Measurements from ENCODE around the gene PCSK6. TPM values are rescaled to one million over a fixed set of nuclear protein-coding genes. Genes with fewer than 3 reads are reported as not detected.

The PCSK6 gene
- polyA plus RNA-seq, 3 donors: 0.05 to 0.10 TPM; not detected in 1

DNA sequence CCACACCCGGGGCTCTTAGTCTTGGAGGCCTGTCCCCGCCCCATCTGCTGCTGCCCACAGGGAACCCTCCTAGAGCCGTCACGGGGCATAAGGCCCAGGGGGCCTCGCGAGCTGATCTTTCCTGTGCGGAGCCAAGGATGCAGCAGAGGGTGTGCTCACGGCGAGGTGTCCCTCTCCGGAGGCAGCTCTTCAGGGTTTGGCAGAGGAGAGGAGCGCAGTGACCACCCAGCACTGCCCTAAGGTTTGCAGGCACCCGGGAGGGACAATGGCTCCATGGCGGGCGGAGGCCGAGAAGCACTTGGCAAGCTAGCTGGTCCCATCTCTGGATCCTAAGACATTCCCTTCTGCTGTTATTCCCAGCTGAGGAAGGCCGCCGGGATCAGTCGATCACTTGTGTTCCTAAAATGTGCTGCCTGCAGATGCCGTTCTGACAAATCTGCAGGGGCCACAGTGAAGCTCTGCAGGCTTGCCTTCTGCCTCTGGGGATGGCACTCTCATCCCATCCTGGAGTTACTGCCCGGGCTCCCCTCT lies 47.4 kb upstream of the PCSK6 start:
- Mint-ChIP-seq H3K36me3 (no peaks in the 10 kb centered on the region), H3K27ac (no peak overlapping the region), H3K4me3 (no peak overlapping the region), H3K27me3 (ENCODE audit: low read depth in 3 of 3) (peaks cover 2 to 9% (median 4%) of the 10 kb centered on the region in 3 donors), H3K4me1 (peaks cover 3% of the 10 kb centered on the region), H3K9me3 (peaks cover 0 to 4% (median 2%) of the 10 kb centered on the region in 7 donors)
- no peak overlapping the region for H3K27ac ChIP-seq (ENCODE audit: low read depth in 1 of 2, low read length in 2 of 2)
- H3K4me1 ChIP-seq (ENCODE audit: control insufficient read depth in 1 of 2, insufficient read depth in 2 of 2, low read length in 2 of 2): no peaks in the 10 kb centered on the region
- H3K4me2 ChIP-seq (replicated peaks; ENCODE audit: extremely low read depth, low read length, poor library complexity, severe bottlenecking): no peak overlapping the region
- H3K9ac ChIP-seq (ENCODE audit: insufficient read depth, low read length, poor library complexity, severe bottlenecking): no peak overlapping the region
- no peaks in the 10 kb centered on the region for H4K20me1 ChIP-seq (ENCODE audit: insufficient read depth, low read length)
- no peak overlapping the region for H3K4me3 ChIP-seq (replicated peaks in 1 of 3; ENCODE audit: low read depth in 2 of 3, low read length in 3 of 3)
- intact Hi-C loops (cut with micrococcal nuclease): no loop called here
- H3K79me2 ChIP-seq (ENCODE audit: insufficient read depth, low read length): no peaks in the 10 kb centered on the region
- DNase-seq: no peak
- H3K36me3 ChIP-seq (replicated peaks in 1 of 2; ENCODE audit: control insufficient read depth in 1 of 2, insufficient read depth in 2 of 2, low read length in 2 of 2): no peaks in the 10 kb centered on the region
- no peak overlapping the region for H2AFZ ChIP-seq (ENCODE audit: insufficient read depth, low read depth, low read length, poor library complexity, severe bottlenecking)
- no peaks in the 10 kb centered on the region for H3K9me3 ChIP-seq (replicated peaks in 1 of 2; ENCODE audit: control insufficient read depth in 1 of 2, insufficient read depth in 1 of 2, low read length in 2 of 2)
- TF ChIP-seq, protein P1, sequence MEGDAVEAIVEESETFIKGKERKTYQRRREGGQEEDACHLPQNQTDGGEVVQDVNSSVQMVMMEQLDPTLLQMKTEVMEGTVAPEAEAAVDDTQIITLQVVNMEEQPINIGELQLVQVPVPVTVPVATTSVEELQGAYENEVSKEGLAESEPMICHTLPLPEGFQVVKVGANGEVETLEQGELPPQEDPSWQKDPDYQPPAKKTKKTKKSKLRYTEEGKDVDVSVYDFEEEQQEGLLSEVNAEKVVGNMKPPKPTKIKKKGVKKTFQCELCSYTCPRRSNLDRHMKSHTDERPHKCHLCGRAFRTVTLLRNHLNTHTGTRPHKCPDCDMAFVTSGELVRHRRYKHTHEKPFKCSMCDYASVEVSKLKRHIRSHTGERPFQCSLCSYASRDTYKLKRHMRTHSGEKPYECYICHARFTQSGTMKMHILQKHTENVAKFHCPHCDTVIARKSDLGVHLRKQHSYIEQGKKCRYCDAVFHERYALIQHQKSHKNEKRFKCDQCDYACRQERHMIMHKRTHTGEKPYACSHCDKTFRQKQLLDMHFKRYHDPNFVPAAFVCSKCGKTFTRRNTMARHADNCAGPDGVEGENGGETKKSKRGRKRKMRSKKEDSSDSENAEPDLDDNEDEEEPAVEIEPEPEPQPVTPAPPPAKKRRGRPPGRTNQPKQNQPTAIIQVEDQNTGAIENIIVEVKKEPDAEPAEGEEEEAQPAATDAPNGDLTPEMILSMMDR (IDR thresholded peaks at IDR 0.05): no peak
- H3K27me3 ChIP-seq (ENCODE audit: control insufficient read depth in 2 of 2, insufficient read depth in 2 of 2, low read length in 2 of 2): no peaks in the 10 kb centered on the region
- 96% methylated on average over 16 of the region's 20 CpGs for WGBS (ENCODE audit: insufficient coverage)

DNA sequence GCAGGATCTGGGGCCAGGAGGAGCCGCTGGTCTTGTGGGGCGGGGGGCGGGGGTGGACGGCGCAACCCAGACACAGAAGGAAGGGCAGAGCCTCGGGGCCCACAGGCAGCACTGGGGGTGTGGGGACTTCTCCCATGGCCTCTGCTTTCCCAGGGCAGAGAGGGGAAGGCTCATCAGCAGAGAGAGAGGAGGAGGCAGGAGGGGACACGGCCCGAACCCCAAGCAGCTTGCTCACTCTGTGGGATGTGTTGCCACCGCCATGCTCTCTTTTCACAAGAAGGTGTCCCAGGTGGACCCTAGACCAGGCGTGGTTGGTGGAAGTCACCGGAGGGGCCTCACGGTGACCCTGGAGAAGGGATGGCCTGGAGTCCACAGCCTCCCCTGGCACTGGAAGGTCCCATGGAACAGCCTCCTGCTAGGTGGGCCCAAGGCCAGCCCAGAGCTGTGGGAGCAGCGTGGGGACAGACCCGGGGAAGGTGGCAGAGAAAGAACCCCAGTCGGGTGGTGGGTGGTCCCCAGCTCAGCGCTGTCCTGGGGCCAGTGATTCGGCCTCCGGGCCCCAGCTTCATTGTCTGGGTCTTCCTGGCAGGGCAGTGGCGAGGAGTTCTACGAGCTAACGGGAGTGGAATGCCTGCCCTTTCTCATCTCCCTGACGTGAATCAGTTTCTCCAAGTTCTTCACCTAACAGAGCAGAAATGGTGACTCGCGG lies 46.8 kb upstream of the PCSK6 start:
- Histone ChIP-seq H3K4me1 (ENCODE audit: control insufficient read depth in 1 of 2, insufficient read depth in 2 of 2, low read length in 2 of 2) (no peaks in the 10 kb centered on the region), H4K20me1 (ENCODE audit: insufficient read depth, low read length) (no peaks in the 10 kb centered on the region), H3K9me3 (replicated peaks in 1 of 2; ENCODE audit: control insufficient read depth in 1 of 2, insufficient read depth in 1 of 2, low read length in 2 of 2) (no peaks in the 10 kb centered on the region), H3K36me3 (replicated peaks in 1 of 2; ENCODE audit: control insufficient read depth in 1 of 2, insufficient read depth in 2 of 2, low read length in 2 of 2) (no peaks in the 10 kb centered on the region), H3K79me2 (ENCODE audit: insufficient read depth, low read length) (no peaks in the 10 kb centered on the region), H3K27me3 (ENCODE audit: control insufficient read depth in 2 of 2, insufficient read depth in 2 of 2, low read length in 2 of 2) (no peaks in the 10 kb centered on the region), H3K27ac (ENCODE audit: low read depth in 1 of 2, low read length in 2 of 2) (no peak overlapping the region), H3K9ac (ENCODE audit: insufficient read depth, low read length, poor library complexity, severe bottlenecking) (no peak overlapping the region), H3K4me3 (replicated peaks in 1 of 3; ENCODE audit: low read depth in 2 of 3, low read length in 3 of 3) (no peak overlapping the region), H3K4me2 (replicated peaks; ENCODE audit: extremely low read depth, low read length, poor library complexity, severe bottlenecking) (no peak overlapping the region), H2AFZ (ENCODE audit: insufficient read depth, low read depth, low read length, poor library complexity, severe bottlenecking) (no peak overlapping the region)
- TF ChIP-seq, protein P1 (IDR thresholded peaks at IDR 0.05): no peak
- H3K27ac Mint-ChIP-seq: peak overlapping the region in 1 of 7 donors; percentile 24
- DNase-seq: no peak
- 96% methylated on average over 24 of the region's 24 CpGs for WGBS (ENCODE audit: insufficient coverage)
- H3K9me3 Mint-ChIP-seq: peaks cover 0 to 4% (median 2%) of the 10 kb centered on the region in 7 donors
- no peak overlapping the region for H3K4me3 Mint-ChIP-seq
- peaks cover 3% of the 10 kb centered on the region for H3K4me1 Mint-ChIP-seq
- H3K36me3 Mint-ChIP-seq: no peaks in the 10 kb centered on the region
- intact Hi-C loops (cut with micrococcal nuclease): no loop called here
- peaks cover 2 to 9% (median 4%) of the 10 kb centered on the region in 3 donors for H3K27me3 Mint-ChIP-seq (ENCODE audit: low read depth in 3 of 3)

Measured in CD14-positive monocyte (primary cell).